ENCODE data around the gene GMDS.

Gene GMDS

GRCh38 chr6:1991332-1991878, 254.0 kb downstream of the GMDS start:
- Histone ChIP-seq H3K36me3 (ENCODE audit: insufficient read depth, low read depth, low read length) (no peaks in the 10 kb centered on the region), H3K9ac (ENCODE audit: low read depth, low read length) (no peak overlapping the region), H3K27ac (ENCODE audit: low read length) (no peak overlapping the region), H3K4me1 (ENCODE audit: insufficient read depth, low read length) (peaks cover 5% of the 10 kb centered on the region), H3K9me3 (ENCODE audit: insufficient read depth, low read depth, low read length) (no peaks in the 10 kb centered on the region), H3K4me3 (ENCODE audit: low read length) (no peak overlapping the region), H3K27me3 (ENCODE audit: insufficient read depth, low read length) (no peaks in the 10 kb centered on the region)

- Histone ChIP-seq H3K9me3 (ENCODE audit: insufficient read depth, low read depth, low read length) (peaks cover 3% of the 10 kb centered on the region; the same call in 1 of the 2 replicates), H3K9ac (ENCODE audit: low read depth, low read length) (no peak overlapping the region), H3K27ac (ENCODE audit: low read length) (no peak overlapping the region), H3K36me3 (ENCODE audit: insufficient read depth, low read depth, low read length) (no peaks in the 10 kb centered on the region), H3K27me3 (ENCODE audit: insufficient read depth, low read length) (no peaks in the 10 kb centered on the region), H3K4me3 (ENCODE audit: low read length) (no peak overlapping the region), H3K4me1 (ENCODE audit: insufficient read depth, low read length) (peaks cover 5% of the 10 kb centered on the region)
Observed at GRCh38 chr6:1988843-1989242, 256.6 kb downstream of the GMDS start.

- peaks cover 5% of the 10 kb centered on the region for H3K4me1 ChIP-seq (ENCODE audit: insufficient read depth, low read length)
- H3K27ac ChIP-seq (ENCODE audit: low read length) = no peak overlapping the region
- H3K27me3 ChIP-seq (ENCODE audit: insufficient read depth, low read length) = no peaks in the 10 kb centered on the region
- H3K36me3 ChIP-seq (ENCODE audit: insufficient read depth, low read depth, low read length) = no peaks in the 10 kb centered on the region
- H3K4me3 ChIP-seq (ENCODE audit: low read length) = no peak overlapping the region
- H3K9ac ChIP-seq (ENCODE audit: low read depth, low read length) = no peak overlapping the region
- peaks cover 7% of the 10 kb centered on the region; the same call in 1 of the 2 replicates for H3K9me3 ChIP-seq (ENCODE audit: insufficient read depth, low read depth, low read length)
Observed at GRCh38 chr6:1987640-1988039, 257.8 kb downstream of the GMDS start.

GRCh38 chr6:1986454-1987243, 258.8 kb downstream of the GMDS start:
- peaks cover 5% of the 10 kb centered on the region for H3K4me1 ChIP-seq (ENCODE audit: insufficient read depth, low read length)
- peaks cover 7% of the 10 kb centered on the region for H3K9me3 ChIP-seq (ENCODE audit: insufficient read depth, low read depth, low read length)
- H3K27ac ChIP-seq (ENCODE audit: low read length) = no peak overlapping the region
- H3K36me3 ChIP-seq (ENCODE audit: insufficient read depth, low read depth, low read length) = no peaks in the 10 kb centered on the region
- H3K4me3 ChIP-seq (ENCODE audit: low read length) = no peak overlapping the region
- no peaks in the 10 kb centered on the region for H3K27me3 ChIP-seq (ENCODE audit: insufficient read depth, low read length)
- no peak overlapping the region for H3K9ac ChIP-seq (ENCODE audit: low read depth, low read length)

GRCh38 chr6:1984346-1984994, 260.9 kb downstream of the GMDS start:
- H3K9ac ChIP-seq (ENCODE audit: low read depth, low read length) = no peak overlapping the region
- H3K27me3 ChIP-seq (ENCODE audit: insufficient read depth, low read length) = no peaks in the 10 kb centered on the region
- H3K4me3 ChIP-seq (ENCODE audit: low read length) = no peak overlapping the region
- peaks cover 5% of the 10 kb centered on the region for H3K4me1 ChIP-seq (ENCODE audit: insufficient read depth, low read length)
- peaks cover 17% of the 10 kb centered on the region for H3K9me3 ChIP-seq (ENCODE audit: insufficient read depth, low read depth, low read length)
- no peaks in the 10 kb centered on the region for H3K36me3 ChIP-seq (ENCODE audit: insufficient read depth, low read depth, low read length)
- no peak overlapping the region for H3K27ac ChIP-seq (ENCODE audit: low read length)

- Histone ChIP-seq H3K4me3 (ENCODE audit: low read length) (no peak overlapping the region), H3K27ac (ENCODE audit: low read length) (no peak overlapping the region), H3K9me3 (ENCODE audit: insufficient read depth, low read depth, low read length) (peaks cover 17% of the 10 kb centered on the region), H3K36me3 (ENCODE audit: insufficient read depth, low read depth, low read length) (no peaks in the 10 kb centered on the region), H3K9ac (ENCODE audit: low read depth, low read length) (no peak overlapping the region), H3K27me3 (ENCODE audit: insufficient read depth, low read length) (no peaks in the 10 kb centered on the region), H3K4me1 (ENCODE audit: insufficient read depth, low read length) (peaks cover under 1% of the 10 kb centered on the region; the same call in 1 of the 2 replicates)
Observed at GRCh38 chr6:1983850-1984249, 261.6 kb downstream of the GMDS start.

- Histone ChIP-seq H3K9me3 (ENCODE audit: insufficient read depth, low read depth, low read length) (no peaks in the 10 kb centered on the region), H3K36me3 (ENCODE audit: insufficient read depth, low read depth, low read length) (no peaks in the 10 kb centered on the region), H3K27ac (ENCODE audit: low read length) (no peak overlapping the region), H3K9ac (ENCODE audit: low read depth, low read length) (no peak overlapping the region), H3K4me1 (ENCODE audit: insufficient read depth, low read length) (no peaks in the 10 kb centered on the region), H3K4me3 (ENCODE audit: low read length) (no peak overlapping the region), H3K27me3 (ENCODE audit: insufficient read depth, low read length) (no peaks in the 10 kb centered on the region)
Observed at GRCh38 chr6:1972962-1973361, 272.4 kb downstream of the GMDS start.

- no peaks in the 10 kb centered on the region for H3K27me3 ChIP-seq (ENCODE audit: insufficient read depth, low read length)
- no peak overlapping the region for H3K4me3 ChIP-seq (ENCODE audit: low read length)
- no peaks in the 10 kb centered on the region for H3K4me1 ChIP-seq (ENCODE audit: insufficient read depth, low read length)
- no peak overlapping the region for H3K27ac ChIP-seq (ENCODE audit: low read length)
- H3K9me3 ChIP-seq (ENCODE audit: insufficient read depth, low read depth, low read length) = no peaks in the 10 kb centered on the region
- H3K36me3 ChIP-seq (ENCODE audit: insufficient read depth, low read depth, low read length) = no peaks in the 10 kb centered on the region
- H3K9ac ChIP-seq (ENCODE audit: low read depth, low read length) = no peak overlapping the region
Observed at GRCh38 chr6:1971612-1972011, 273.8 kb downstream of the GMDS start.

GRCh38 chr6:1970151-1970561, 275.2 kb downstream of the GMDS start:
- Histone ChIP-seq H3K27ac (ENCODE audit: low read length) (no peak overlapping the region), H3K4me1 (ENCODE audit: insufficient read depth, low read length) (no peaks in the 10 kb centered on the region), H3K9me3 (ENCODE audit: insufficient read depth, low read depth, low read length) (no peaks in the 10 kb centered on the region), H3K27me3 (ENCODE audit: insufficient read depth, low read length) (no peaks in the 10 kb centered on the region), H3K4me3 (ENCODE audit: low read length) (no peak overlapping the region), H3K9ac (ENCODE audit: low read depth, low read length) (no peak overlapping the region), H3K36me3 (ENCODE audit: insufficient read depth, low read depth, low read length) (no peaks in the 10 kb centered on the region)

GRCh38 chr6:1966713-1967112, 278.7 kb downstream of the GMDS start:
- Histone ChIP-seq H3K36me3 (ENCODE audit: insufficient read depth, low read depth, low read length) (no peaks in the 10 kb centered on the region), H3K9me3 (ENCODE audit: insufficient read depth, low read depth, low read length) (no peaks in the 10 kb centered on the region), H3K4me3 (ENCODE audit: low read length) (no peak overlapping the region), H3K27ac (ENCODE audit: low read length) (no peak overlapping the region), H3K9ac (ENCODE audit: low read depth, low read length) (no peak overlapping the region), H3K27me3 (ENCODE audit: insufficient read depth, low read length) (no peaks in the 10 kb centered on the region), H3K4me1 (ENCODE audit: insufficient read depth, low read length) (no peaks in the 10 kb centered on the region)

GRCh38 chr6:1965596-1966224, 279.7 kb downstream of the GMDS start:
- Histone ChIP-seq H3K36me3 (ENCODE audit: insufficient read depth, low read depth, low read length) (no peaks in the 10 kb centered on the region), H3K9ac (ENCODE audit: low read depth, low read length) (no peak overlapping the region), H3K4me3 (ENCODE audit: low read length) (no peak overlapping the region), H3K27me3 (ENCODE audit: insufficient read depth, low read length) (no peaks in the 10 kb centered on the region), H3K4me1 (ENCODE audit: insufficient read depth, low read length) (no peaks in the 10 kb centered on the region), H3K27ac (ENCODE audit: low read length) (no peak overlapping the region), H3K9me3 (ENCODE audit: insufficient read depth, low read depth, low read length) (no peaks in the 10 kb centered on the region)

Measured in iPS-20b (cell line).